ENCODE data around the gene C8B.

GRCh38 chr1:56958526-56958925, 7.3 kb downstream of the C8B start:
- TF ChIP-seq POLR2AphosphoS5 (IDR thresholded peaks at IDR 0.05; ENCODE audit: borderline replicate concordance, low read depth, low read length): no peak
- TF ChIP-seq EZH2 (IDR thresholded peaks at IDR 0.05): no peak
- no peak for TF ChIP-seq FOXP2 (optimal IDR thresholded peaks at IDR 0.05; ENCODE audit: control extremely low read depth, extremely low read length, insufficient read depth)

Measured in SK-N-MC (cell line).